Thyroid gland (tissue), 4 donors: ENCODE measurements around the gene CIDEC.

Experiments used
- POLR2A ChIP-seq, 2 donors: fragments of 450-650 bp; IDR thresholded peaks; one replicate each; pipeline ENCODE4 v1.6.1; 2017; ENCODE audit warnings: antibody characterized with exemption in 2 of 2, mild to moderate bottlenecking in 2 of 2, moderate library complexity in 1 of 2
- TF ChIP-seq, protein P1 (sequence below), 6 experiments: fragments of 200-600 bp in 3 of 6; fragments of 450-650 bp in 3 of 6; sonication (generic) in 3 of 6; IDR thresholded peaks; one replicate each; pipeline ENCODE4 v1.5.1; 2016 to 2019; ENCODE audit warnings: antibody characterized with exemption in 6 of 6, mild to moderate bottlenecking in 2 of 6, inconsistent platforms in 1 of 6, moderate library complexity in 1 of 6

DNA sequence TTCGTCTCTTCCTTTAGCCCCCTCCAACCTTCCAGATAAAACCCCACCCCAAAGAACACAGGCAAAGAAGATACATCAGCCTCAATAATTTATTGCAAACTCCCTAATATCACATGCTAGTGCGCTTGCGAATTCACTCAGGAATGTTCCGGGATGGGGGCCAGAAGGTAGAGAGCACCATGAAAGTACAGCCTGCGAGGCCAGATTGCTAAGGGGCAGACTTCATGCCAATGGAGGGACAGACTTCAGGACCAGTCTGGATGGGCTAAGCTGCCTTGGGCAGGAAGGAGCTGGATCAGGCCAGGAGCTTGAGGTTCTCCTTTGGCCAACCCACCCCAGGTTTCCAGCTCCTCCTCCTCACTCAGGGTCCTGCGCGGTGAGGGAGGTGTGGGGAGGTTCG lies 13.4 kb downstream of the CIDEC start:
- TF ChIP-seq, protein P1, sequence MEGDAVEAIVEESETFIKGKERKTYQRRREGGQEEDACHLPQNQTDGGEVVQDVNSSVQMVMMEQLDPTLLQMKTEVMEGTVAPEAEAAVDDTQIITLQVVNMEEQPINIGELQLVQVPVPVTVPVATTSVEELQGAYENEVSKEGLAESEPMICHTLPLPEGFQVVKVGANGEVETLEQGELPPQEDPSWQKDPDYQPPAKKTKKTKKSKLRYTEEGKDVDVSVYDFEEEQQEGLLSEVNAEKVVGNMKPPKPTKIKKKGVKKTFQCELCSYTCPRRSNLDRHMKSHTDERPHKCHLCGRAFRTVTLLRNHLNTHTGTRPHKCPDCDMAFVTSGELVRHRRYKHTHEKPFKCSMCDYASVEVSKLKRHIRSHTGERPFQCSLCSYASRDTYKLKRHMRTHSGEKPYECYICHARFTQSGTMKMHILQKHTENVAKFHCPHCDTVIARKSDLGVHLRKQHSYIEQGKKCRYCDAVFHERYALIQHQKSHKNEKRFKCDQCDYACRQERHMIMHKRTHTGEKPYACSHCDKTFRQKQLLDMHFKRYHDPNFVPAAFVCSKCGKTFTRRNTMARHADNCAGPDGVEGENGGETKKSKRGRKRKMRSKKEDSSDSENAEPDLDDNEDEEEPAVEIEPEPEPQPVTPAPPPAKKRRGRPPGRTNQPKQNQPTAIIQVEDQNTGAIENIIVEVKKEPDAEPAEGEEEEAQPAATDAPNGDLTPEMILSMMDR (IDR thresholded peaks at IDR 0.05): no peak
- no peak for TF ChIP-seq POLR2A (IDR thresholded peaks at IDR 0.05)
